HG02943 (cell line): Measurements from ENCODE around the gene ALAS1.
"Not testable (repeated sequence)": the region's sequence is repeated elsewhere in the genome, so short reads cannot be mapped to it uniquely, and the experiment has no call there.

Experiments
- ATAC-seq: cut with Tn5 transposase; IDR thresholded peaks from one replicate; pipeline ENCODE4 v1.9.1; 2021; ENCODE audit warnings: mild to moderate bottlenecking, low read depth, moderate library complexity; ENCODE audit not compliant: unreplicated experiment

Gene ALAS1

DNA sequence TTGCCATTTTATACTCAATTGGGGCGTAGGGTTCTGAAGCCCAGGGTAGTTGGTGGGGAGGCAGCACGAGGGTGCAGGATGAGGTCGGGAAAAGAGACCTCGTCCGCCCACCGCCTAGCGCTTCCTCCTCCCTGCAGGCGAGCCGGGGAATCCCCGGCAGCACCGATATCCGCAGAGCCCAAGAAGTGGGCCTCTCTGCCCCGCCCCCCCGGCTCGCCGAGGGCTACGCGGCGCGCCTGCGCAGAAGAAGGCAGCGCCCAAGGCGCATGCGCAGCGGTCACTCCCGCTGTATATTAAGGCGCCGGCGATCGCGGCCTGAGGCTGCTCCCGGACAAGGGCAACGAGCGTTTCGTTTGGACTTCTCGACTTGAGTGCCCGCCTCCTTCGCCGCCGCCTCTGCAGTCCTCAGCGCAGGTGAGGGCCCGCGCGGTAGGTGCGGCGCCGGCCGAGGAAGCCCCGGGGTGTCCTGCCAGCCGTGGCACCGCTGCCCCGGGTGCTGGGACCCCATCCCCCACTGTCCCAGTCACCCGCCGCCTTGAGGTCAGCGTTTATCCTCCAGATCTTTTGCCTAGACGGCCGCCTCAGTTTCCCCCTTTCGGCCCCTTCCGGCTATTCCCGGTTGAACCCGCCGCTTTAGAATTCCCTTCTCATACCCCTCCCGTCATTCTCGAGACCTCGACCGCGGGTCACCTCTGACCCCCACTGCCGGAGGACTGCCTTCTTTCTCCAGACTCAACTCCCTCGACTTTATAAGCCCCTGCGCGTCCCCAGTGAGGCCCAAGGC is at the start of gene ALAS1:
ALAS1 (plus strand) TSS at position 319 of the 784 bp plus-strand sequence. CDS start 1,082 bp downstream, outside the sequence.
- peak; percentile 81 for ATAC-seq

GRCh38 chr3:52149021-52149420 is 48.9 kb upstream of the ALAS1 start:
- ATAC-seq, result no peak

DNA sequence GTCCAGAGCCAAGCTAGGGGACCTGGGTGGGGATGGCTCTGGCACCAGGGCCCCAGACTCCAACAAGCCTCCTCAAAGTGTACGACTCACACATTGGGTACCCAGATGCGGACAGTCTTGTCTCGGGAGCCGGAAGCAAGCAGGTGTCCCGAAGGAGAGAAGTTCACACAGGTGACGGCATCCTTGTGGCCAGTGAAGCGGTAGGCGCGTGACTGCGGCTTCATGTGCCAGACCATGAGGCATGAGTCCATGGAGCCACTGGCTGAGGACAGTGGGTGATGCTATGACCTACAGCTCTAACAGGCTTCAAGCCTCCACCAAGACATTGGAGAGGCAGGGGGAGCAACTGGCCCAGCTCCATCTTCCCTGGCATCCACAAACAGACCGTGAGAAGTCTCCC is 48.2 kb upstream of the ALAS1 start:
- ATAC-seq, result no peak

DNA sequence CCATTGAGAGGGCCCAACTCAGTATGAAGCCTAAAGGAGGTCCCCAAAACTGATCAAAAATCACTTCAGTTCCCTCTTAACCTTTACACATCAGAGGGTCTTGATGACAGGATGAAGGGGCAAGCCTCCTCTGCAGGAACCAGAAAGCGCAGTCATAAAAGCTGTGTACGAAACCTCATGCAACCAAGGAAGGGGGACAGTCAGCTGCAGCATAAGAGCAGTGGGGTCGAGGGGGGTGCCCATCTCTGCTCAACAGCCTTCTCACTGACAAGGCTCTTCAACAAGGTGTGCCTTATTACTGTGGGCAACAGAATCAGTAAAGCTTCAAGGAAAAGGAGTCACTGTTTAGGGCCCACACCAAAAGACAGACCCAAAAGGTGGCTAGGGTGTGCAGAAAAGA is 47.6 kb upstream of the ALAS1 start:
- ATAC-seq, result no peak

DNA sequence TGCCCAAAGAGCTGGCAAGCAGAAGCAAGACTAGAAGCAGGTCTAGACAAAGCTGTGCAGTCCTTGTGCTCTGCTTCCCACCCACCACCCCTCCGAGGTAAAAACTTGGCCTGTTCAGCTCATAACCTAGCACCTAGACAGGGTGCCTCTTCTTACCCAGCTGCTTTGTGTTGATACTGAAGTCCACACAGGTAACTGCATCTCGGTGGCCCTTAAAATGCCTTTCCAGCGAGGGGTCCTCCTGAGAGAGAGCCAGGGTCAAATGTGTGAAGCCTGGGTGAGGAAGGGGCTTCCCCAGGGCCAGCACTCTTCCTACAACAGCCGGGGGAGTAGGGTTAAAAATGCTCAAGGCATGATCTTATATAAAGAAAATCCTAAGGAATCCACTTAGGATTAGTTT is 47.1 kb upstream of the ALAS1 start:
- no peak for ATAC-seq

DNA sequence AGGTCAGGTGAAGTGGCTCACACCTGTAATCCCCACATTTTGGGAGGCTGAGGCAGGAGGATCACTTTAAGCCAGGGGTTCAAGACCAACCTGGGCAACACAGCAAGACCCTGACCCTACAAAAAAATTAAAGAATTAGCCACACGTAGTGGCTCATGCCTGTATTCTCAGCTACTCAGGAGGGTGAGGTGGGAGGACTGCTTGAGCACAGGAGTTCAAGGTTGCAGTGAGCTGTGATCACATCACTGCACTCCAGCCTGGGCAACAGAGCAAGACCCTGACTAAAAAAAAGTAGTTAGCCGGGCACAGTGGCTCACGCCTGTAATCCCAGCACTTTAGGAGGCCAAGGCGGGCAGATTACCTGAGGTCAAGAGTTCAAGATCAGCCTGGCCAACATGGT is 46.0 kb upstream of the ALAS1 start:
- ATAC-seq, result not testable (repeated sequence)

GRCh38 chr3:52153389-52154096 is 44.4 kb upstream of the ALAS1 start:
- no peak for ATAC-seq

- ATAC-seq, result peak; percentile 71
Measured at GRCh38 chr3:52154135-52155094, 43.5 kb upstream of the ALAS1 start, which contains the start of gene POC1A. Gene POC1A (minus strand): TSS chr3:52154423. CDS start chr3:52154372, 51 bp downstream.

- no peak for ATAC-seq
Measured at GRCh38 chr3:52155912-52156311, 42.0 kb upstream of the ALAS1 start.

DNA sequence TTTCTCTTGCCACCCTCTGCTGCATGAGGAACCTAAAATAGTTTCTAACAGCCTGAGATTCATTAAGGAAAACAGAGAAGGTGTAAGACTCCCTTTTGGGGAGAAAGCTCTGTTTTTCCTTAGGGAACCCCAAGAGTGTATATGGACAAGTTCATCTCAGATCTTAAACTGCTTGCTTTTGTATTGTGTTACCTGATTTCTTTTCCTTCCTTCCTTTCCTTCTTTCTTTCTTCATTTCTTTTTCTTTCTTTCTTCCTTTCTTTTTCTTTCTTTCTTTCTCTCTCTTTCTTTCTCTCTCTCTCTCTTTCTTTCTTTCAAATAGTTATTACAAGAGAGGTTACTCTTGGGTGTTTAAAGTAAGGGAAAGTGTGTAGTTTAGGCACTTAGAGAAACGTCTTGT is 38.5 kb upstream of the ALAS1 start:
- no peak for ATAC-seq

DNA sequence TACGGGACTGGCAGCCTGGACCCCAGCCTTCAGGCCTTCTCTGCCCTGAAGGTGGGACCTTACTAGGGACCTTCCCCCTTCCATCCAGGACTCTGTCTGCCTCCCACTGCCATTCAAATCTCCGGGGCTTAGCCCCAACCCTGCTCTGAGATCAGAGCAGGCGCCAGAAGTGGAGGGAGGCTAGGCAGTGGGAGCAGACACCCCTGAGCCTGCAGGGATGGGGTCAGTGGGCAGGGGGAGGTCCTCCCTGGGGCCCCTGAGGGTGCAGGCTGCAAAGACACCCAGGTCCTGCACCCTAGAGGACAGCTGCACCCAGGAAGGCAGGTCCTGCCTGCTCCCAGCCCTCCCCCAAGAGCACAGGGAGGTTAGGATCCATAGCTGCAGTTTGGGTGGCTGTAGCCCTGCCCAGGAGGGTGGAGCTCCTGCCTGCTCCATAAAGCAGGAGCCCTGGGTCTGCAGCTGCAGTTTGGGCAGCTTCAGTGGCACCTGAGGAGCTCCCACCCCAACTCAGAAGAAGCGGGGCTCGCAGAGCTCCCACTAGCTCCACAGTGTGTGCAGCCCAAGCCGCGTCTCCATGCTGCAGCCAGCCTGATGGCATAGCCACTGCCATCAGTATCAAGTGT is 35.6 kb upstream of the ALAS1 start:
- ATAC-seq, result no peak

- ATAC-seq, result no peak
Measured at GRCh38 chr3:52167240-52167639, 30.7 kb upstream of the ALAS1 start.

DNA sequence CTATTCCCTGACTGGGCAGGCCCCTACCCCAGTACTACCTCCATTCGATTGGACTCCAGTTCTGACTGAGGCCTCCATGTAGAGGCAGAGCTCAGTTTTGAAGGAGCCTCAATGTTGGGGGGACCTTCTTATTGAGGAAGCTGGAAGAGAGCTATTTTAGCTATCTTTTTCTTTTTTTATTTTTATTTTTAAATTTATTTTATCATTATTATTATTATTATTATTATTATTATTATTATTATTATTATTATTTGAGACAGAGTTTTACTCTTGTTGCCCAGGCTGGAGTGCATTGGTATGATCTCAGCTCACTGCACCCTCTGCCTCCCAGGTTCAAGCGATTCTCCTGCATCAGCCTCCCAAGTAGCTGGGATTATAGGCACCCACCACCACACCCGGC is 27.7 kb upstream of the ALAS1 start:
- not testable (repeated sequence) for ATAC-seq

DNA sequence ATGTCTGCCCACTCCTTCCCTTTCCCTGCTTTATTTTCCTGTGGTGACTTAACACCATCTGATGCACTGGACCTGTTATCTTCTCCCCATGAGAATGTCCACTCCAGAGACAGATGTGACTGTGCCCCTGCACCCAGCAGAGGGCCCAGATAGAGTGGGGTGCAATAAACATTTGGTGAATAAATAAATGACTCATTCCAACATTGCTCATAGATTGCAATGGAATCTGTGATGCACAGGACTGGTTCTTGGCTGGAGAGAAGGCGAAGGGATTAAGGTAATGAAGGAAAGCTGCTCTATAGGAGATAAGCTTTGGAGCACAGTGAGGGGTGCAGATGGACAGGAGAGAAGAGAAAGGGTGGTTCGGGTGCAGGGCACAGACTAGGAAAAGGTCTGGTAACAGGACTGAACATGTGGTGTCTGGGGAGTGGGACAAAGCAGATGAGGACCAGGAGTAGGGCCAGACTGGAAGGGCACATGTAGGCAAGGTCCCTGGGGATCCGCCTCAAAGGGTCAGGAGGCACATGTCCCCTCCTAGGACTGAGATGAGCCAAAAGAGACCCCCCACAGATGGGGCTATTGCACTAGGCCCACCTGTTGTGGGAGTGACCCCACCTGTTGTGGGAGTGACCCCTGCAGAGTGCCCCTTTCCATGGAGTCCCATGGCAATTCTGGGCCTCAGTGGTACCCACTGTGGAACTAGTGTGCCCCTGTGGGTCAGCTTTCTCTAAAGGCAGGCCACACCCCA is 26.3 kb upstream of the ALAS1 start:
- no peak for ATAC-seq

DNA sequence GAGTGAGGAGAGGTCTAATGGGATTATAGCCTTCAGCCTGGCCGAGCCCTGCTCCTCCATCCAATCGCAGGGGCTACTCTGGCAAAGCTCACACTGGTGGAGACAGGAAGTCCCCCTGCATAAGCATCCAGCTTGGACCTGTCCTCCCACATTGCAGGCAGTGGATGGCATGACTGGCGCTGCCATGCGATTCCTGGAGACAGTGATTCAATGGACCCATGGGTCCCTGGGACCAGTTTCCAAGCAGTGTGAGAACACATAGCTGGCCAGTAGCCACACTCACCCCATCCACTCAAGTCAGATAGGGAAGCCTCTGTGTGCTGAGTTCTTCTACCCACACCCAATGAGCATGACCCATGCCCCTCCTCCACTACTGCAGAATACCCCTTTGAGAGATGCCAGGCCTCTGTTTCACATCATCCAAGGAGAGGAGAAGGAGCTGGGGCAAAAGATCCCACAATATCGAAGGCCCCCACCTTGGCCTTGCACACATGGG is 25.6 kb upstream of the ALAS1 start:
- no peak for ATAC-seq

GRCh38 chr3:52173101-52173500 is 24.9 kb upstream of the ALAS1 start:
- ATAC-seq, result no peak

DNA sequence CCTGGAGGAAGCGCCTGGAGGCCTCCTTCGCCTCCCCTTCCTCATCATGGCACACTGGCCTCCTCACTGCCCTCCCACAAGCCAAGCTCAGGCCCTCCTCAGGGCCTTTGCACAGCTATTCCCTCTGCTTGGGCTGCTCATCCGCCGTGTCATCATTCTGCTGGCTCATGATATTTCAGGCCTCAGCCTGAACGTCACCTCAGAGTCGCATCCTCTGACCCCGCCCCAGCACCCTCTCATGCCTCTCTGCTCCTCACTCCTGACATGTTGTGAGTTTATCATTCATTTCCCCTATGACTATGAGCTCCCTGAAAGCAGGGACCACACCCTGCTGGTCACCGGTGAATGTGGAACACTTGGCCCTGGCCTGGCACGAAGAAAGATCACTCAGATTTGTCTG is 23.1 kb upstream of the ALAS1 start:
- no peak for ATAC-seq

- ATAC-seq, result no peak
Measured at GRCh38 chr3:52175416-52176179, 22.4 kb upstream of the ALAS1 start.
